Thyroid gland (tissue), 4 donors: ENCODE results near the gene PAX7. TPM values are rescaled to one million over a fixed set of nuclear protein-coding genes. Genes with fewer than 3 reads are reported as not detected.

Experiments
- DNase-seq, 2 donors: peaks; one replicate each; pipeline ENCODE4 v3.0.0-alpha.2; 2019
- H3K27ac ChIP-seq, 3 donors: fragments of 200-600 bp; sonication (generic); 1 replicate in 2 of 3; 2 replicates in 1 of 3; pipeline ENCODE4 v1.5.1; 2016 to 2019; ENCODE audit warnings: mild to moderate bottlenecking in 1 of 3, moderate library complexity in 1 of 3
- H3K27me3 ChIP-seq: fragments of 200-600 bp; sonication (generic); one replicate; pipeline ENCODE4 v1.5.1; 2019
- H3K36me3 ChIP-seq, 2 donors: fragments of 200-600 bp; sonication (generic); one replicate each; pipeline ENCODE4 v1.5.1; 2016 to 2019
- H3K4me1 ChIP-seq, 2 donors: fragments of 200-600 bp; sonication (generic); one replicate each; pipeline ENCODE4 v1.5.1; 2017 to 2019
- H3K4me3 ChIP-seq, 3 donors: fragments of 200-600 bp; sonication (generic); replicated peaks in 1 of 3; 1 replicate in 2 of 3; 2 replicates in 1 of 3; pipeline ENCODE4 v1.5.1; 2016; ENCODE audit warnings: mild to moderate bottlenecking in 1 of 3
- H3K9me3 ChIP-seq: fragments of 200-600 bp; sonication (generic); one replicate; pipeline ENCODE4 v1.5.1; 2017
- CTCF ChIP-seq, 6 experiments: fragments of 200-600 bp in 3 of 6; fragments of 450-650 bp in 3 of 6; sonication (generic) in 3 of 6; IDR thresholded peaks; one replicate each; pipeline ENCODE4 v1.5.1; 2016 to 2019; ENCODE audit warnings: antibody characterized with exemption in 6 of 6, mild to moderate bottlenecking in 2 of 6, inconsistent platforms in 1 of 6, moderate library complexity in 1 of 6
- POLR2A ChIP-seq, 2 donors: fragments of 450-650 bp; IDR thresholded peaks; one replicate each; pipeline ENCODE4 v1.6.1; 2017; ENCODE audit warnings: antibody characterized with exemption in 2 of 2, mild to moderate bottlenecking in 2 of 2, moderate library complexity in 1 of 2
- WGBS, 2 donors: methylation state at CpG; one replicate each; pipeline ENCODE4 v1.1.5; 2017; 5-methylcytosine and 5-hydroxymethylcytosine counted together
- intact Hi-C: fragments of 100-400 bp; cut with DNase I; formaldehyde crosslinking; loops from one replicate; pipeline ENCODE4 v1.15.1; 2023
- total RNA-seq, 4 donors: library from RNA; depleted of rRNA; stranded (reverse); fragments of >200 nt; gene quantifications; one replicate each; pipeline ENCODE4 v1.2.3, GENCODE V29; 2016

Gene PAX7
- total RNA-seq, 4 donors from 2014 or later, result 0.78 TPM; not detected in 3

GRCh38 chr1:18642278-18643095, 11.8 kb downstream of the PAX7 start:
- no peak for TF ChIP-seq CTCF (IDR thresholded peaks at IDR 0.05)
- TF ChIP-seq POLR2A (IDR thresholded peaks at IDR 0.05), result no peak
- H3K4me1 ChIP-seq, result peaks cover 6 to 24% of the 10 kb centered on the region in 2 donors
- H3K9me3 ChIP-seq, result no peaks in the 10 kb centered on the region
- H3K36me3 ChIP-seq, result no peaks in the 10 kb centered on the region
- WGBS, 2 donors, result 4 to 6% methylated on average over 22 of the region's 22 CpGs
- peaks cover 42% of the 10 kb centered on the region for H3K27me3 ChIP-seq
- intact Hi-C loops, result no loop called here
- DNase-seq, result no peak
- H3K27ac ChIP-seq, result no peak overlapping the region
- H3K4me3 ChIP-seq, result no peak overlapping the region

GRCh38 chr1:18643154-18644012, 12.7 kb downstream of the PAX7 start:
- intact Hi-C loops, result no loop called here
- Histone ChIP-seq H3K27ac (no peak overlapping the region), H3K4me3 (no peak overlapping the region), H3K36me3 (no peaks in the 10 kb centered on the region), H3K9me3 (no peaks in the 10 kb centered on the region), H3K4me1 (peaks cover 8 to 25% of the 10 kb centered on the region in 2 donors), H3K27me3 (peaks cover 46% of the 10 kb centered on the region)
- 2 to 3% methylated on average over 40 to 62 of the region's 73 CpGs for WGBS, 2 donors
- no peak for DNase-seq
- no peak for TF ChIP-seq CTCF (IDR thresholded peaks at IDR 0.05)

- Histone ChIP-seq H3K27me3 (peaks cover 48% of the 10 kb centered on the region), H3K27ac (no peak overlapping the region), H3K36me3 (no peaks in the 10 kb centered on the region), H3K9me3 (no peaks in the 10 kb centered on the region), H3K4me1 (peaks cover 8 to 25% of the 10 kb centered on the region in 2 donors), H3K4me3 (no peak overlapping the region)
- intact Hi-C loops, result no loop called here
- TF ChIP-seq CTCF (IDR thresholded peaks at IDR 0.05), result no peak
- TF ChIP-seq POLR2A (IDR thresholded peaks at IDR 0.05), result no peak
- 3 to 12% methylated on average over 16 to 21 of the region's 22 CpGs for WGBS, 2 donors
- no peak for DNase-seq
Measured at GRCh38 chr1:18644013-18644399, 13.4 kb downstream of the PAX7 start.

- Histone ChIP-seq H3K27ac (no peak overlapping the region), H3K4me3 (no peak overlapping the region), H3K9me3 (no peaks in the 10 kb centered on the region), H3K36me3 (no peaks in the 10 kb centered on the region), H3K27me3 (peaks cover 51% of the 10 kb centered on the region), H3K4me1 (peaks cover 8 to 25% of the 10 kb centered on the region in 2 donors)
- 4 to 12% methylated on average over 5 of the region's 5 CpGs for WGBS, 2 donors
- no peak for DNase-seq
- intact Hi-C loops, result no loop called here
- TF ChIP-seq CTCF (IDR thresholded peaks at IDR 0.05), result no peak
- TF ChIP-seq POLR2A (IDR thresholded peaks at IDR 0.05), result no peak
Measured at GRCh38 chr1:18644446-18644845, 13.8 kb downstream of the PAX7 start.
